OCI-LY1 (cell line): ENCODE results near the gene B3GALT5.

Experiments
- EZH2 ChIP-seq: fragments of 200-600 bp; sonication (generic), shearing (Covaris generic); IDR thresholded peaks from 2 replicates; pipeline ENCODE4 v1.8.0; 2017; ENCODE audit warnings: borderline replicate concordance, mixed run types, mild to moderate bottlenecking, antibody characterized with exemption, low read length, moderate library complexity, mixed read lengths
- TF ChIP-seq, protein P1 (sequence below): fragments of 200-600 bp; sonication (generic), shearing (Covaris generic); IDR thresholded peaks from 2 replicates; pipeline ENCODE4 v1.5.1; 2017; ENCODE audit warnings: mild to moderate bottlenecking, antibody characterized with exemption, low read length, moderate library complexity, mixed read lengths

DNA sequence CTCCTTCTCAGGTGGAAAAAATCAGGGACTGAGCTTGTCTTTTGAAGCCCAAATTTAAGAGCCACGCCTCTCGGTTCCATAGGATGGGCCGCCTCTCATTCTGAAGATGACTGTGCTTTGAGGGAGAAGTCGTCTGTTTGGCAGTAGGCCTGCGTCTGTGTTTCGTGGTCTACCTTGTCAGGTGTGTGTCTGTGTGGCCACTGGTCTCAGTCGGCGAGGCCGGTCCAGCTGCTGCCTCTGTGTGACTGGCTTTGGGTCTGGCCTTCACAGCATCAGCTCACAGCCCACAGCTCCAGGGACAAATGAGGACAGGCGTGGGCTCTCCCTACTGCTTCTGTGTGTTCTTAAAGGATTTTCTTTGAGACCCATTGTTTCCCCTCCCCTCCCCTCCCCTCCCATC is 50.3 kb downstream of the B3GALT5 start:
- TF ChIP-seq, protein P1, sequence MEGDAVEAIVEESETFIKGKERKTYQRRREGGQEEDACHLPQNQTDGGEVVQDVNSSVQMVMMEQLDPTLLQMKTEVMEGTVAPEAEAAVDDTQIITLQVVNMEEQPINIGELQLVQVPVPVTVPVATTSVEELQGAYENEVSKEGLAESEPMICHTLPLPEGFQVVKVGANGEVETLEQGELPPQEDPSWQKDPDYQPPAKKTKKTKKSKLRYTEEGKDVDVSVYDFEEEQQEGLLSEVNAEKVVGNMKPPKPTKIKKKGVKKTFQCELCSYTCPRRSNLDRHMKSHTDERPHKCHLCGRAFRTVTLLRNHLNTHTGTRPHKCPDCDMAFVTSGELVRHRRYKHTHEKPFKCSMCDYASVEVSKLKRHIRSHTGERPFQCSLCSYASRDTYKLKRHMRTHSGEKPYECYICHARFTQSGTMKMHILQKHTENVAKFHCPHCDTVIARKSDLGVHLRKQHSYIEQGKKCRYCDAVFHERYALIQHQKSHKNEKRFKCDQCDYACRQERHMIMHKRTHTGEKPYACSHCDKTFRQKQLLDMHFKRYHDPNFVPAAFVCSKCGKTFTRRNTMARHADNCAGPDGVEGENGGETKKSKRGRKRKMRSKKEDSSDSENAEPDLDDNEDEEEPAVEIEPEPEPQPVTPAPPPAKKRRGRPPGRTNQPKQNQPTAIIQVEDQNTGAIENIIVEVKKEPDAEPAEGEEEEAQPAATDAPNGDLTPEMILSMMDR: no peak
- TF ChIP-seq EZH2: no peak
